ENCODE measurements around the gene C1orf115. TPM values are rescaled to one million over a fixed set of nuclear protein-coding genes. Genes with fewer than 3 reads are reported as not detected.
A peak's percentile ranks its signal among the peaks of the same experiment; 100 is the strongest.

The C1orf115 gene
- total and polyA plus RNA-seq, 2 donors from 2014 or later: 29.0 to 53.8 TPM

GRCh38 chr1:220703305-220703704, 13.1 kb downstream of the C1orf115 start:
- TF ChIP-seq, protein P1, sequence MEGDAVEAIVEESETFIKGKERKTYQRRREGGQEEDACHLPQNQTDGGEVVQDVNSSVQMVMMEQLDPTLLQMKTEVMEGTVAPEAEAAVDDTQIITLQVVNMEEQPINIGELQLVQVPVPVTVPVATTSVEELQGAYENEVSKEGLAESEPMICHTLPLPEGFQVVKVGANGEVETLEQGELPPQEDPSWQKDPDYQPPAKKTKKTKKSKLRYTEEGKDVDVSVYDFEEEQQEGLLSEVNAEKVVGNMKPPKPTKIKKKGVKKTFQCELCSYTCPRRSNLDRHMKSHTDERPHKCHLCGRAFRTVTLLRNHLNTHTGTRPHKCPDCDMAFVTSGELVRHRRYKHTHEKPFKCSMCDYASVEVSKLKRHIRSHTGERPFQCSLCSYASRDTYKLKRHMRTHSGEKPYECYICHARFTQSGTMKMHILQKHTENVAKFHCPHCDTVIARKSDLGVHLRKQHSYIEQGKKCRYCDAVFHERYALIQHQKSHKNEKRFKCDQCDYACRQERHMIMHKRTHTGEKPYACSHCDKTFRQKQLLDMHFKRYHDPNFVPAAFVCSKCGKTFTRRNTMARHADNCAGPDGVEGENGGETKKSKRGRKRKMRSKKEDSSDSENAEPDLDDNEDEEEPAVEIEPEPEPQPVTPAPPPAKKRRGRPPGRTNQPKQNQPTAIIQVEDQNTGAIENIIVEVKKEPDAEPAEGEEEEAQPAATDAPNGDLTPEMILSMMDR (IDR thresholded peaks at IDR 0.05; ENCODE audit: borderline replicate concordance, extremely low read depth, insufficient read depth): no peak
- intact Hi-C loops (cut with DNase I): no loop called here
- Histone ChIP-seq H3K4me1 (ENCODE audit: control insufficient read depth in 2 of 3, insufficient read depth in 2 of 3, low read depth in 1 of 3, low read length in 3 of 3) (peaks cover 0 to 24% (median 10%) of the 10 kb centered on the region in 3 donors), H3K36me3 (ENCODE audit: control insufficient read depth in 2 of 3, insufficient read depth in 3 of 3, low read length in 3 of 3) (no peaks in the 10 kb centered on the region), H3K27ac (ENCODE audit: low read depth in 2 of 2, low read length in 2 of 2) (no peak overlapping the region), H3K27me3 (ENCODE audit: control insufficient read depth, insufficient read depth, low read length) (no peaks in the 10 kb centered on the region), H3K9ac (ENCODE audit: low read length in 3 of 3) (no peak overlapping the region), H3K4me3 (ENCODE audit: low read length in 3 of 3) (no peak overlapping the region), H3K9me3 (ENCODE audit: control insufficient read depth in 2 of 3, insufficient read depth in 1 of 3, low read length in 3 of 3) (no peaks in the 10 kb centered on the region)
- FAIRE-seq: no peak
- no peak for DNase-seq

- H3K9ac ChIP-seq (ENCODE audit: low read length in 3 of 3): no peak overlapping the region
- no peak overlapping the region for H3K4me3 ChIP-seq (ENCODE audit: low read length in 3 of 3)
- H3K27ac ChIP-seq (ENCODE audit: low read depth in 2 of 2, low read length in 2 of 2): no peak overlapping the region
- no peaks in the 10 kb centered on the region for H3K27me3 ChIP-seq (ENCODE audit: control insufficient read depth, insufficient read depth, low read length)
- intact Hi-C loops (cut with DNase I): no loop called here
- no peak for DNase-seq
- TF ChIP-seq, protein P1 (IDR thresholded peaks at IDR 0.05; ENCODE audit: borderline replicate concordance, extremely low read depth, insufficient read depth): no peak
- no peaks in the 10 kb centered on the region for H3K9me3 ChIP-seq (ENCODE audit: control insufficient read depth in 2 of 3, insufficient read depth in 1 of 3, low read length in 3 of 3)
- no peaks in the 10 kb centered on the region for H3K36me3 ChIP-seq (ENCODE audit: control insufficient read depth in 2 of 3, insufficient read depth in 3 of 3, low read length in 3 of 3)
- no peak for FAIRE-seq
- H3K4me1 ChIP-seq (ENCODE audit: control insufficient read depth in 2 of 3, insufficient read depth in 2 of 3, low read depth in 1 of 3, low read length in 3 of 3): peaks cover 0 to 9% (median 3%) of the 10 kb centered on the region in 3 donors
Measured at GRCh38 chr1:220705782-220706181, 15.6 kb downstream of the C1orf115 start.

DNA sequence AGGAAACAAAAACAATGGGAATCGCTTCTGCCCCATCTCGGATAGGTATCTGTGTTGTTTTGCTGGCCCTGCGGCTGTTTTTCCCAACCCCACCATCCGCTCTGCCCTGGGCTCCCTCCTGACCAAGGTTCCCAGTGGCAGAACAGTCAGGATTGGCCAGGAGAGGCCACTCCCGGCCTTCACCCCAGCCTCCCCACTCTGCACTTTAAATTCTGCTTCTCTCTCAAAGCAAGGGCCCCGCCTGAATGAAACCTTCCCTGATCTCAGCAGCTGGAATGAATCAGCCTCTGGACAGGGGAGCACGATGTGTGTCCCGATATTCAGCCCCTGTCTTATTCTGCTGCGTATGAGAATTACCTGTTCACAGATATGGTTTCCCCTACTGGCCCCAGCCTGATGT, 16.3 kb downstream of the C1orf115 start:
- TF ChIP-seq, protein P1 (IDR thresholded peaks at IDR 0.05; ENCODE audit: borderline replicate concordance, extremely low read depth, insufficient read depth): no peak
- peaks cover 0 to 9% (median 3%) of the 10 kb centered on the region in 3 donors for H3K4me1 ChIP-seq (ENCODE audit: control insufficient read depth in 2 of 3, insufficient read depth in 2 of 3, low read depth in 1 of 3, low read length in 3 of 3)
- H3K27ac ChIP-seq (ENCODE audit: low read depth in 2 of 2, low read length in 2 of 2): no peak overlapping the region
- no peaks in the 10 kb centered on the region for H3K36me3 ChIP-seq (ENCODE audit: control insufficient read depth in 2 of 3, insufficient read depth in 3 of 3, low read length in 3 of 3)
- no peak overlapping the region for H3K4me3 ChIP-seq (ENCODE audit: low read length in 3 of 3)
- no peak overlapping the region for H3K9ac ChIP-seq (ENCODE audit: low read length in 3 of 3)
- no peaks in the 10 kb centered on the region for H3K9me3 ChIP-seq (ENCODE audit: control insufficient read depth in 2 of 3, insufficient read depth in 1 of 3, low read length in 3 of 3)
- H3K27me3 ChIP-seq (ENCODE audit: control insufficient read depth, insufficient read depth, low read length): no peaks in the 10 kb centered on the region
- FAIRE-seq: no peak
- DNase-seq: peak in 2 of 5 donors; percentile 45 to 66
- intact Hi-C loops (cut with DNase I): no loop called here

DNA sequence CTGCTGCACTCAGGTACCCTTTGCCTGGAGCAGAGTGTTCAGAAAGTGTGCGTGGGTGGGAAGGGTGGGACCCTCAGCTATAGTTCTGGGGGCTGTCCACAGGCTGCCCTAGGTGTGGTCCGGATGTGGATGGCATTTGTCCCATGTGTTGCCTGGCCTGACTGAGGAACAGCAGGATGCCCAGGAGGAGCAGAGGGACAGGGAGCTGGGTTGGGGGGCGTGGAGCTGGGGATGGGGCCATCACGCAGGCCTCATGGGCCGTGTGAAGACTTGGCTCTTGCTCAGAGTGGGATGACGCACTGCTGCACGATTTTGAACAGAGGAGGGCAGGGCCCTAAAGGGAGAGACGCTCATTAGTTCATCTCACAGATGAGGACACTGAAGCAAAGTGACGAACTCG, 17.0 kb downstream of the C1orf115 start:
- TF ChIP-seq, protein P1 (IDR thresholded peaks at IDR 0.05; ENCODE audit: borderline replicate concordance, extremely low read depth, insufficient read depth): no peak
- Histone ChIP-seq H3K4me1 (ENCODE audit: control insufficient read depth in 2 of 3, insufficient read depth in 2 of 3, low read depth in 1 of 3, low read length in 3 of 3) (peaks cover 0 to 9% (median 3%) of the 10 kb centered on the region in 3 donors), H3K4me3 (ENCODE audit: low read length in 3 of 3) (no peak overlapping the region), H3K36me3 (ENCODE audit: control insufficient read depth in 2 of 3, insufficient read depth in 3 of 3, low read length in 3 of 3) (no peaks in the 10 kb centered on the region), H3K9me3 (ENCODE audit: control insufficient read depth in 2 of 3, insufficient read depth in 1 of 3, low read length in 3 of 3) (no peaks in the 10 kb centered on the region), H3K27ac (ENCODE audit: low read depth in 2 of 2, low read length in 2 of 2) (no peak overlapping the region), H3K9ac (ENCODE audit: low read length in 3 of 3) (no peak overlapping the region), H3K27me3 (ENCODE audit: control insufficient read depth, insufficient read depth, low read length) (no peaks in the 10 kb centered on the region)
- FAIRE-seq (no peak), DNase-seq (no peak)
- intact Hi-C loops (cut with DNase I): no loop called here

All from kidney (tissue), 14 donors.